Measurements from ENCODE around the gene DNM3.

- TF ChIP-seq CTCF (conservative IDR thresholded peaks at IDR 0.05; ENCODE audit: low read depth, low read length): no peak
- no peak for TF ChIP-seq EZH2 (IDR thresholded peaks at IDR 0.05; ENCODE audit: borderline replicate concordance, low read depth, low read length, poor library complexity, severe bottlenecking)
These were observed 601.1 kb downstream of the DNM3 start for GRCh38 chr1:172442404-172442803.

All from A673 (cell line).